AG20443 (cell line): Measurements from ENCODE around the gene CACNA1G.

Source experiments
- DNase-seq: peaks from one replicate; pipeline ENCODE4 v3.0.0; 2012; ENCODE audit warnings: low spot score, mixed read lengths

CACNA1G gene

DNA sequence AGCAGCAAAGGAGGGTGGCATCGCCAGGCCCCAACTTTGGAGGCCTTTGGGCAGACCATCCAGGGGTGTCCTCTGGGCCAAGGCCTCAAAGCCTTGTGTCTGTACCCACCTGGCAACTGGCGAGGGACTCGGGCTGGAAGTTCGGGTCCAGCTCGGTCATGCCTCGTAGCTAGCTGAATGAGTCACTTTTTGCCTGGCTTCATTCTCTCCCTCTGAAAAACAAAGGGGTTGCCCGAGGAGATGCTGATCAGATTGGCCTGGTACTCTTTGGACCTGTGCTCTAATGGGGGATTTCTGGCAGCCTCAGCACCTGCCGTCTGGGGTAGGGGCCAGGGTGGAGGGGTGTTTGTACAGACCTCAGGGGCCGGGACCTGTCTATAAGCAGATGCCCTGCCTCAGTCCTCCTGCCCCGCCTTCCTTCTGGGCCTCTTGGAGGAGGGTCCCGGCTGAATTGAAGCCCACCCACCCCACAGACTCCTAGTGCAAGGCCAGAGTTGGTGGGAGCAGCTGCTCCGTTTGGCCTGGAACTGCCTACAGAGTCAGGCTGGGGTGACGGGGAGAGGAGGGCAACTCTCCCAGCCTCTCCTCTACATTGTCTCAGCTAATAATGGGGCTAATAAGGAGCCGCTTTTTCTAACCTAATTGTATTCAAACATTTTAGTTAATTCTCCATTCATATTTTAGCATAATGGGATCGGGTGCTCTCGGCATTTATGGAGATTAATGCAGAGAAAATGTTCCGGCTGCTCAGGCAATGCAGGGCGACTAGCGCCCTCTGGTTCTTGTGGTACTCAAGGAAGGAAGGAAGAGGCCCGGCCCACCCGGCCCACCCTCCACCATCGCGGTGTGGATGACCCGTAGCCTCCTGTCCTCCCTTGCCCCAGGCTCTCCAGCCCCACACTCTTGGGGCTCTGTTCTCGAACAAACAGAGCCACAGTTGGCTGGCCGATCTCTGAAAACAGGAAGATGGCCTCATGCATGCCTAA lies 52.8 kb downstream of the CACNA1G start:
- DNase-seq = no peak

DNA sequence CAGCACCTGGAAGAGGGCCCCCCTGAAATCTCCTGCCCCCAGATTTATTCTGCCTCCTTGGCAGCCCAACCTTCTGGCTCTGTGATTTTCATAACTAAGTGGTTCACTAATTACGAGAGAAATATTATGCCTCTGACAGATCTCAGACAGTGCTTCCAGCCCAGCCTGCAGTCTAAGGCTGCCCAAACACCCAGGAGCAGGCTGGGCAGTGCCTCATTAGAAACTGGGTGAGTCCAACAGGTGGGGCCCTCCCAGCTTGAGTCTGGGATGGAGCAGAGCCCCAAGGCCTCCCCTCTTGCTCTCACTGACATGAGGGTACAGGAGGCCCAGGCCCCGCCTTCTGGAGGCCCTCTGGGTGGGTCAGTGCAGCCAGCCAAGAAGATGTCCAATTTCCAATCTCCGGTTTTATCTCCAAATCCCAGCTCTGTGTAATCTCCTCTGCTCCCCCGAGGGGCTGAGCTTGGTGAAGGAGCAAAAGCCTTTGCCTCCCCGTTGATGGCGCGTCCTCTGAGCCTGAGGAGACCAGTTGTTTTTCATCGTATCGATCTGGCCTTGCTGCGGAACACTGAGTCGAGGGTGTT lies 54.0 kb downstream of the CACNA1G start:
- DNase-seq = no peak

DNA sequence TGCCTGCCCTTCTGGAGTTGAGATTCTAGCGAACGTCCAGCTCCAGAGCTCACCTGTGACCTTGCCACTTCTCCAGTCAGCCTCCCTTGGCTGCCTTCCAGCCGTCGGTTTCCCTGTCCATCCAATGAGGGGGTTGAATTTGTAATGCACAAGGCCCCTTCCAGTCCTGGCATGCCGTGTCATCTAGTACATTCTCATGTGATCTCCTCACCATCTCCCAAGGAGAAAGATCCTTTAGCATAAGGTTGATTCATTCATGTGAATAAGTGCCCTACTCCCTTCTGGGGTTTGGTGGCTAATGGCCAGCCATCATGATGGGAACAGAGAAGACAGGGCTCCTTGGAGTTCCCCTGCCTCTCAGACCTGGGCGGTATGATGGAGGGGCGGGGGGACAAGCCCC lies 55.3 kb downstream of the CACNA1G start:
- no peak for DNase-seq

GRCh38 chr17:50618300-50618699 lies 57.8 kb downstream of the CACNA1G start:
- no peak for DNase-seq

GRCh38 chr17:50618941-50619340 lies 58.4 kb downstream of the CACNA1G start:
- DNase-seq = peak; percentile 43

DNA sequence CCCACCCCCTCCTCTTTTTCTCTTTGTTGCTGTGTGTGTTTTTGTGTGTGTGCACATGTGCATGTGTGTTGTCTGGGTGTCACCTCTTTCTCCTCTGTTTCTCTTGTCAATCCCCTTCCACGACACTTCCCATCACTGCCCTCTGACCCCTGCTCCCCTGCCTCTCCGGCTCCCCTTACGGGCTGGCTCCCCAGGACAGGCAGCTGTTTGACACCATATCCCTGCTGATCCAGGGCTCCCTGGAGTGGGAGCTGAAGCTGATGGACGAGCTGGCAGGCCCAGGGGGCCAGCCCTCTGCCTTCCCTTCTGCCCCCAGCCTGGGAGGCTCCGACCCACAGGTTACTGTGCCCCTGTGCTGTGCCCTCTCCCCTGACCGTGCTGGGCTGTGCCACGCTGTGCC lies 59.0 kb downstream of the CACNA1G start:
- DNase-seq = no peak

GRCh38 chr17:50620237-50620636 lies 59.7 kb downstream of the CACNA1G start:
- no peak for DNase-seq

DNA sequence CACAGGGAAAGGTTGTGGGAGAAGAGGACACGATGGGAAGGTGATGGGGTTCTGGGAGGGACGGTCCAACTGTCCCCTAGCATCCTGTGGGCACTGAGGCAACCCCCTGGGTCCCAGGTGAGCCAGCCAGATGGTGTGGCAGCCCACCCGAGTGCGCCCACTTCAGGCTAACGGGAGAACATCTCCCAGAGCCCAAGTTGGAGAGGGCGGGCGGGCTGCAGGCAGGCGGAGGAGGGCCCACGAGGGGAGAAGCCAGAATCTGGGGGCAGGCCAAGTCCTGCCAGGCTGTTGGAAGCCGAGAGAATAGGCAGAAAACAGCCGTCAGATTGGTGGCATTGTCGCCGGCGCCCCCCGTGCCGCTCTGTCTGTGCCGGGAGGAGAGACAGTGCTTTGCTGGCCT lies 60.3 kb downstream of the CACNA1G start:
- no peak for DNase-seq

DNA sequence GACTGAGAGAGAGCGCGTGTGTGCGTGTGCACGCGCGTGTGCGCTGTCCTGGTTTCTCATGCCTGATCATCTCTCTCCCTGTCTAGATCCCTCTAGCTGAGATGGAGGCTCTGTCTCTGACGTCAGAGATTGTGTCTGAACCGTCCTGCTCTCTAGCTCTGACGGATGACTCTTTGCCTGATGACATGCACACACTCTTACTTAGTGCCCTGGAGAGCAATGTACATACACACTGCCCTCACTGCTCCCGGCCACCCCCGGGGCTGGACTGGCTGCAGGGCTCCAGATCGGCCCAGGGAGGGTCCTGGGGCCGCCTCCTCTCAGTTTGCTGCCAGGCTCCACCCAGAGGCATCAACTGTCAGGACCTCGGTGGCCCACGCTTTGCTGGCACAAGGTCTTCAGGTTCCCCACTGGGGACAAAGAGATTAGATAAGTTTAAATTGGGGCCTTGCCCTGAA lies 61.1 kb downstream of the CACNA1G start:
- DNase-seq = no peak

DNA sequence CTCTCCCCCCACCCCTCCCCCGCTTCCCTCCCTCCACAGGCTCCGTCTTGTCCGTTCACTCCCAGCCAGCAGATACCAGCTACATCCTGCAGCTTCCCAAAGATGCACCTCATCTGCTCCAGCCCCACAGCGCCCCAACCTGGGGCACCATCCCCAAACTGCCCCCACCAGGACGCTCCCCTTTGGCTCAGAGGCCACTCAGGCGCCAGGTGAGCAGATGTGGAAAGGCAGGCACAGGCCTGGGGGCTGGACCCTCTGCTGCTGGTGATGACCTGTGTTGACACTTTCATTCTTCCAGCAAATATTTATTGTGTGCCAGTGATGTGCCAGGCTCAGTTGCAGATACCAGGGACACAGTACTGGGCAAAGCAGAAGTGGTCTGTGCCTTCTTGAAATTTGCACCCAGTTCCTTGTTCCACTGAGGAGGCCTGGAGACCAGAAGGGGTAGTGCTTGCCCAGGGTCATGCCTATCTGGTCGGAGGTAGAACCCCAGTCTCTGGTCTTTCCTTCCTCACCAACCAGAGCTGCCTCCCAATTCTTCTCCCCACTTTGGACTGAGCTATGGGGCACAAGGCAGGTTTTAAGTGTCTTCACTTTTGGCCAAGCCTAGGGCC lies 63.9 kb downstream of the CACNA1G start:
- DNase-seq = no peak

DNA sequence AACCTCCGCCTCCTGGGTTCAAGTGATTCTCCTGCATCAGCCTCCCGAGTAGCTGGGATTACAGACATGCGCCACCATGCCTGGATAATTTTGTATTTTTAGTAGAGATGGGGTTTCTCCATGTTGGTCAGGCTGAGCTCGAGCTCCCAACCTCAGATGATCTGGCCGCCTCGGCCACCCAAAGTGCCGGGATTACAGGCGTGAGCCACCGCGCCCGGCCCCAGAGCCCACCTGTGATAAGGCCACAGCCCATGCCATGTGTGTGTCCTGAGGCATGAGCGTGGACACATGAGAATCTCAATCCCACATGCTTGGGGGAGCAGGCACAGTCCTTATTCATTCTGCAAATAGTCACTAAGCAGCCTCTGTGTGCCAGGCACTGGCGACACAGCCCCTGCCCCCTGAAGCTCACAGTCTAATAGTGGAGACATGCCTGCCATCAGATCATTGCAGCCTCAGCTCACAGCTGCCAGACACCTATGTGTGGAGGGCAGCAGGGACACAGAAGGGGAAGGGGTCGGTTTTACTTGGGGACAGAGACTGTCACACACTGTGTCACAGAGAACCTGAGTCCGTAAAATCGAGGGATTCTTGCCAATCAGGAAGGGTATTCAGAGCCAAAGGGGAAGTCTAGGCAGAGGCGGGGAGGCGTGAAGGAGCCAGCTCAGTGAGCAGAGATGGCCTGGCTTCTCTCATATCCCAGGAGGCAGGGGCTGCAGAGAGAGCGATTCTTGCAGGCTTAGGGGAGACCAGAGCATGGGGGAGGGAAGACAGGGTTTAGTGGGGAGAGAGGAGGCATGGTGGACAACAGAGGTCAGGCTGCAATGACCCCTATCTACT lies 64.7 kb downstream of the CACNA1G start:
- DNase-seq = no peak

DNA sequence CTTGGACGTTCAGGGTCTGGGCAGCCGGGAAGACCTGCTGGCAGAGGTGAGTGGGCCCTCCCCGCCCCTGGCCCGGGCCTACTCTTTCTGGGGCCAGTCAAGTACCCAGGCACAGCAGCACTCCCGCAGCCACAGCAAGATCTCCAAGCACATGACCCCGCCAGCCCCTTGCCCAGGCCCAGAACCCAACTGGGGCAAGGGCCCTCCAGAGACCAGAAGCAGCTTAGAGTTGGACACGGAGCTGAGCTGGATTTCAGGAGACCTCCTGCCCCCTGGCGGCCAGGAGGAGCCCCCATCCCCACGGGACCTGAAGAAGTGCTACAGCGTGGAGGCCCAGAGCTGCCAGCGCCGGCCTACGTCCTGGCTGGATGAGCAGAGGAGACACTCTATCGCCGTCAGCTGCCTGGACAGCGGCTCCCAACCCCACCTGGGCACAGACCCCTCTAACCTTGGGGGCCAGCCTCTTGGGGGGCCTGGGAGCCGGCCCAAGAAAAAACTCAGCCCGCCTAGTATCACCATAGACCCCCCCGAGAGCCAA lies 65.6 kb downstream of the CACNA1G start:
- peak; percentile 86 for DNase-seq

DNA sequence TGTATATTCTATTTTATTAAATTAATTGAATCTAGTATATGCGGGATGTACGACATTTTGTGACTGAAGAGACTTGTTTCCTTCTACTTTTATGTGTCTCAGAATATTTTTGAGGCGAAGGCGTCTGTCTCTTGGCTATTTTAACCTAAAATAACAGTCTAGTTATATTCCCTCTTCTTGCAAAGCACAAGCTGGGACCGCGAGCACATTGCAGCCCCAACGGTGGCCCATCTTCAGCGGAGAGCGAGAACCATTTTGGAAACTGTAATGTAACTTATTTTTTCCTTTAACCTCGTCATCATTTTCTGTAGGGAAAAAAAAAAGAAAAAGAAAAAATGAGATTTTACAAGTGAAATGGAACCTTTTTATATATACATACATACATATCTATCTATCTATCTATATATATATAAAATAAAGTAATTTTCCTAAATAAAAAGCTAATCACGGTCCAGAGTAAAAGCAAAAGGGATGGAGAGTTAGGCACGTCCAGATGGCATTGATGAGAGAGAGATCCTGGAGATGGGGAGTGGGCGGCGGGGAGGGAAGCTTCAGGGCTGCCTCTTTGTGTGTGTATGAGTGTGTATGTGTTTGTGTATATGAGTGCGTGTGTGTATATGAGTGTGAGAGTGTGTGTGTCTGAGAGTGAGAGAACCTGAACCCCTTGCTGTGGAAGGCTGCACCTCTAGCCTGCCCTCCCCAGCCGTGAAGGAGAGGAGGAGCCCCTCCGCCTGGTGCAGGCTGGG lies 66.7 kb downstream of the CACNA1G start:
- DNase-seq = no peak

DNA sequence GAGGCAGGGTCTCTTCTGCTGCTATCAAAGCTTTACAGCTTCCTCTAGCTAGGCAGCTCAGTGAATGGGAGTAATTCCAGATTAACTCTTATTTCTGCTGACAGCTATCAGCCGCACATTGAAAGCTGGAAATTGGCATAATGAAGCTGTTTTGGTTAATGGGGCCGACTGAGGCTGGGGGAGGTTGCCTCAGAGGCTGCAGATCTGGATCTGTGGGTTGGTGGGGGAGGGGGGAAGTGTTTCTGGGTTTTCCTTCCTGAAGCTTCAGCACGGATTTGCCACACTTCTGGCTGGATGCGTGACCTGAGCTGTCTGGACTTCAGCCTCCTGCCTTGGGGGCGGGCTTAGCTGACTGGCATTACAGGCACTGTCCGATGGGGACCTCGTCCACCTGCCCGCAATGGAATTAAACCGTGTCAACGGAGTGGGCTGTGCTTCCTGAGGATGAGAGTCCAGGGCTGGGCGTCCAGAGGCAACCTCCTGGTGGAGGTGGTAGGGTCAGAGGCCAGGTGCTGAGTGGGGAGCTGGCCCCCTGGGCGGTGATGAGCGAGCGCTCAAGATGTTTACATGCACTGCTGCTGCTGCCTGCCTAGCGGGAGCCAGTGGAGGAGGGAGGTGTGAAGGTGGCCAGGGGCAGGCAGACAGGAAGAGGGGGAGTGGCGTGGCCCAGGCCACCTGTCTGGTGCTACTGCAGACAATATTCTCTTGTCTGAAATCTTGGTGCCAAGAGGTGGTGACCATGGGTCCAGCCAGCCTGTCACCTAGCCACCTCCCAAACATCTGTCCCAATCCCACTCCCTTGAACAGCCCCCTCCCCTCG lies 67.5 kb downstream of the CACNA1G start:
- DNase-seq = no peak

DNA sequence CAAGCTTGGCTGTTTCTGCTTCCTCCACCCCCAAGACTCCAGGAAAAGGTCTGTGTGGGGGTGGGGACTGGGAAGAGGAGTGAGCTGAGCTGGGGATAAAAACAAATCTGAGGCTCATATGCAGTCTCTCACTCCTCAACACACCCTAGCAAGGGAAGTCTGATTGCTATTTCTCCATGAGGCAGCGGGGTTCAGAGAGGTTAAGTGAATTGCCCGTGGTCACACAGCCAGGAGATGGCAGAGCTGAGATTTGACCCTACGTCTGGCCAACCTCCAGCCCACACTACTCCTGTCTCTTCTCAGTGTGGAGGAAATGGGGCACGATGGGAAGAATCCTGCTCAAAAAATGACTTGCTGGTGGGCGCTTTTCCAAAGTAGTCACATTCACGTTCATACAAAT lies 69.4 kb downstream of the CACNA1G start:
- DNase-seq = no peak

DNA sequence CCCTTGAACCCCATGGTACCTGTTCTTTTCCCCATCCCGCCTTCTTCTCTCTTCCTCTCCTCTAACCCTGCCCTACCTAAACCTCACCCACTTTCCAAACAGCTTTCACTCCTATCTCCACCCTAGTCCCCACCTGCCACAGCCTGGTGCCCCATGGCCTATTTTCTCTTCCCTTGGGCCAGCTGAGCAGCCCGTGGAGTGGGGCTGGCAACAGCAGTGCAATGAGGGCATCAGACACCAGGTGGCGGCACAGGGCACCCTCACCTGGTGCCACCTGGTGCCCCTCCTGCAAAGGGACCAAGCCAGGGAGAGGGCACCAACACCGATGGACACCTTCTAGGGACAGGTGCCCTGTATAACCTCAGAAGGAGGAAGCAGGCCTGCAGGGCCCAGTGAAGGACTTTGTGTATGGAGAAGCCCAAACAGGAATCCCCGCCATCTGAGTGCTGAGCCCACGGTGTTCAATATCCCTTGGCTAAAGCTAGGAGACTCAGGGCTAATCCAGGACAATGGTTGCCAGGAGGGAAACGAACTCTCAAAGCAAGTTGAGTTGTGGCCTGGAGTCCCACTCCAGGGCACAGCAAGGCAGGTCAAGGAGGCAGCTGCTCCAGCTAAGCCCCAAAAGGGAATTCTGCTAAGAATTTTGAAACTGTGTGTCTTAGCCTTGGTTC lies 70.1 kb downstream of the CACNA1G start:
- peak; percentile 69 for DNase-seq

DNA sequence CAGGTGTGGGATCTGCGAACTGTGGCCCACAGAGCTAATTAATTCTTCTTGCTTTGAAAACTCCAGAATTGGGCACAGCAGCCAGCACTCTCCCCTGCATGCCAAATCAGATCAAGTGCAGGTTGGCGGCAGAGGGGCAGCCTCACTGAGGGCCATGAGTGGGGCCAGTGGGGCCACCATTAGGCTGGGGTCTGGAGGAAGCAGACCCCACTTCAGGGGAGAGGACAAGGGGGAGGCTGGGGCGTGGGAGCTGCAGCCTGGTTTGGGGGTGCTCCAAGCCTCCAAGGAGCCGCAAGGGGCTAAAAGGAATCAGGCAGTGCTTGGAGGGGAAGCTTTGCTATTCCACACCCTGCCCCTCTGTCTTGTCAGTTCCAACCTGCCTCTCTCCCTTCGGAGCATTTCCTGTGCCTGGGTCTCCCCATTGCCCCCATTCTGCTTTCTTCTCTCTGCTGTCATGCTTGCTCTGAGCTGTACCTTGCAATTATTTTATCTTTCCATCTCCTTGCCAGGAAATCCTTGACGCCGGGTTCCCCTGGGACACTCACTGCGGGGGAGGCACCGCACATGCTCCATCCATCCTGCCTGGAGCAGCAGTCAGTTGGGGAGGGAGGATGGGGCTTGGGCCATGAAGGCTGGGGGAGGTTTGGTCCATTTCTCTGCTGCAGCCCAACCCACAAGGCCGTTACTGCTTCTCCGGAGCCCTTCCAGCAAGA lies 70.8 kb downstream of the CACNA1G start:
- no peak for DNase-seq

DNA sequence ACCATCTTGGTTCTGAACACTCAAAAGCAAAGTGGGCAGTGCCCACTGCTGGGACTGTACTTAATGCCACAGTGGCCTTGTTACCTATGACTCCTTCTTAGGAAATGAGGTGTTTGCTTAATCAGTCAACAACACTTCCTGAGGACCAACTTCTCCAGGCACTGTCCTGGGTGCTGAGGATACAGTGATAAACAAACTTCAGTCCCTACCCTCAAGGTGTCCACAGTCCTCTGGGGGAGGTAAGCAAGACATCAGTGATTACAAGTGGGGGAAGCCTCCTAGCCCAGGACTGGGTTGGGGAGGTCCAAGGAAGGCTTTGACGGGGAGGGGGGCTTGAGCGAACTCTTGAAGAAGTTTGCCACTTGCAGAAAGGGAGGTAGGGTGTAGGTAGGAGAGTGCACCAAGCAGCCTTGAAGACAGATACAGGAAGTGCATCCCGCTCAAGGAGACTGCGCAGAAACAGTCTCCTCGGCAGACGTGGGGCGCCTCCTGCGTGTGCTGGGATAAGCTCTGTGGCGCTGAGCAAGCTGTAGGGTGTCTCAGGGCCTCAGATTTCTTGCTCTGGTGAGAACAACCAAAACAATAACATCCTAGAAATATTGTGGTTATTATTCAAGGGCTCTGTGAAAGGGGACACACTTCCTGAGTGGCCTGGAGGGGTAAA lies 71.5 kb downstream of the CACNA1G start:
- no peak for DNase-seq
